Mammary epithelial cell (primary cell): ENCODE data around the gene PHKA1.

Source experiments
- CTCF ChIP-seq, 2 donors: IDR thresholded peaks in 1 of 2; conservative IDR thresholded peaks in 1 of 2; 2 replicates each; pipeline ENCODE4 v1.5.1; 2011 to 2012; ENCODE audit warnings: inconsistent platforms in 2 of 2, low read length in 2 of 2, mild to moderate bottlenecking in 2 of 2, control low read depth in 1 of 2, low read depth in 1 of 2; ENCODE audit not compliant: insufficient read depth in 1 of 2; ENCODE audit errors: extremely low read depth in 1 of 2
- EZH2 ChIP-seq: IDR thresholded peaks from 2 replicates; pipeline ENCODE4 v1.6.1; 2012; ENCODE audit warnings: low read length, inconsistent platforms, borderline replicate concordance

GRCh38 chrX:72715546-72715945, 1.4 kb upstream of the PHKA1 start:
- TF ChIP-seq CTCF (conservative IDR thresholded peaks at IDR 0.05 in 1 of 2, IDR thresholded peaks at IDR 0.05 in 1 of 2; ENCODE audit: extremely low read depth in 1 of 2, insufficient read depth in 1 of 2, low read depth in 1 of 2, low read length in 2 of 2) = no peak
- no peak for TF ChIP-seq EZH2
